HG03025 (cell line): ENCODE measurements around the gene RHD.
"Not testable (repeated sequence)": the region's sequence is repeated elsewhere in the genome, so short reads cannot be mapped to it uniquely, and the experiment has no call there.

ENCODE experiments used
- ATAC-seq: cut with Tn5 transposase; IDR thresholded peaks from one replicate; pipeline ENCODE4 v1.9.1; 2021; ENCODE audit warnings: mild to moderate bottlenecking, moderate library complexity; ENCODE audit not compliant: unreplicated experiment, low FRiP score

The RHD gene

GRCh38 chr1:25256578-25256965, 15.7 kb upstream of the RHD start:
- no peak for ATAC-seq

GRCh38 chr1:25257196-25257595, 15.1 kb upstream of the RHD start:
- ATAC-seq = no peak

- ATAC-seq = not testable (repeated sequence)
These were observed 12.5 kb upstream of the RHD start for GRCh38 chr1:25259813-25260212.

DNA sequence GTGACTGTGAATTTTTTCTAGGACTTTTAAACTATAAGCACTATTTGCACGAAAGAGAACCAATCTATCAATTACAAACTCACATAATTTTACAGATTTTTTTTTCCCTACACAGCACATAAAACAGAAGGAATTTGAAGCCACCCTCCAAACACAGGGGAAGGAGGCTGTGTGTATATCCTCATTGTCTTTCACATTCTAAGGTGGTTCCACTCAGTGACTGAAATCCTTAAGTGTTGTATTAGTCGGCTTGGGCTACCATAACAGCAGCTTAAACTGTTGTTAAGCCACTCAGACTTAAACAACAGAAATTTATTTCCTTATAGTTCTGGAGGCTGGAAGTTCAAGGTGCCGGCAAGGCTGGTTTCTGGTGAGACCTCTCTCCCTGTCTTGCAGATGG, 12.0 kb upstream of the RHD start:
- ATAC-seq = not testable (repeated sequence)

DNA sequence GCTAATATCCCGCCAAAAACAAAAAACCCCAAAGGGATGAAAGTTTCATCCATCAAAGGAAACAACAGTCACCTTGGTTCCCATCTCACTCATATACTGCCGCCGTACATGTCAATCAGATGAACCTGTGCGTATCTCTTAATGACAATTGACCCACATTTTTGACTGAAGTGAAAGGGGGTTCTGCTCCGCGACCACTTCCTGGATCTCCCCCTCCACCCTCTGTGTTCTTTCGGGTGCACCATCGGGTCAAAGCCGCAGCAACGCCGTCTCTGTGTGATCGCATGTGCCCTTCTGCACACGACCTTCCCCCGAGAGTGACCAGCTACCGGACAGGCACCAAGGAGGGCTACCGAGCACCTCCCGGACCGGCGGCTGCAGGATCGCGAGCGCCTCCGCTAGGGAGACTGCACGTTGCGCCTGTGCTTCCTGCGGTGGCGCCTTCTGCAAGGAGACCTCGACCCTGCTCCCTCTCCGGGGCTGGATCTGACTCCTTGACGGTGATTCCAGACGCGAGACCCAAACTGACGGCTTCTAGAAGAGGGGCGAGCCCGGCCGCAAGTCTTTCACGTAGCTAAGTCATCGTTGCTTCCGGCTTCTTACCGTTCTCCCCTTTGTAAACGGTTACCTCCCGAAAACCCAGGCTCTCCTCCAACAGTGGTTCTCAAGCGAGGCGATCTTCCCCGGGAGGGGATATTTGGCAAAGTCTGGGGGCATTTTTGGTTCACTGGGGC, 5.6 kb upstream of the RHD start:
- ATAC-seq = not testable (repeated sequence)

DNA sequence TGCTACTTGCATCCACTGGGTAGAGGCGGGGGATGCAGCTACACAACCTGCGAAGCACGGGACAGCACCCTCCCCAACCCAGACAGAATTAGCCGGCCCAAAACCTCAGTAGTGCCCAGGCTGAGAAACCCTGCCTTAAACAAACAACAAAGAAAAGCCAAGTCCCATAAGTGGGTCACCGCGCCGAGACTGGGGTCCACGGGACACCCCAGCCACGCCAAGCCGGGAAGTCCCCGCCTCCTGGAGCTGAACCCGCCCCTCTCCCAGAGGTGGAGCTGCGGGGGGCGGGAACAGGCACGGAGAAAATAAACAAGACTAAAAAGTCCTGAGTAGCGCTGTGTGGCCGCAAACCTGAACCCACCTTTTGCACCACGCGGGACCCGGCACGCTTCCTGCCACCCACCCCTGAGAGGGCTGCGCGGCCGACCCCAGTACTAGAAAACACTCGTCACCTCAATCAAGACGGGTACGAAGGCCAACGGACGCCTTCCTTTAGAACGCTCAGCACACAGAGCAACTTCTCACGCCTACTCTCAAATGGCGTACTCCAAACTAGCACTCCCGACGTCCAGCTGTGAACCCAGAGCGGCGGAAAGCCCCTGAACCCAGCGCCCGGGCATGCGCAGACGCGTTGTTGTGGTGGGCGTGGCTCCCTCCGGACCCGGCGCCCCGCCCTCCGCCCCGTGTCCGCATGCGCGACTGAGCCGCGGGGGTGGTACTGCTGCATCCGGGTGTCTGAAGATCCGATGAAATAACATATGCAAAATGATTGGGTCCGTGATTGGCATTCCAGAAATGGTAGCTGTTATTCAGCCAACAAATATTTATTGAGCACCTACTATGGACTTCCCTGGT, 4.8 kb upstream of the RHD start:
- ATAC-seq = peak; percentile 77

DNA sequence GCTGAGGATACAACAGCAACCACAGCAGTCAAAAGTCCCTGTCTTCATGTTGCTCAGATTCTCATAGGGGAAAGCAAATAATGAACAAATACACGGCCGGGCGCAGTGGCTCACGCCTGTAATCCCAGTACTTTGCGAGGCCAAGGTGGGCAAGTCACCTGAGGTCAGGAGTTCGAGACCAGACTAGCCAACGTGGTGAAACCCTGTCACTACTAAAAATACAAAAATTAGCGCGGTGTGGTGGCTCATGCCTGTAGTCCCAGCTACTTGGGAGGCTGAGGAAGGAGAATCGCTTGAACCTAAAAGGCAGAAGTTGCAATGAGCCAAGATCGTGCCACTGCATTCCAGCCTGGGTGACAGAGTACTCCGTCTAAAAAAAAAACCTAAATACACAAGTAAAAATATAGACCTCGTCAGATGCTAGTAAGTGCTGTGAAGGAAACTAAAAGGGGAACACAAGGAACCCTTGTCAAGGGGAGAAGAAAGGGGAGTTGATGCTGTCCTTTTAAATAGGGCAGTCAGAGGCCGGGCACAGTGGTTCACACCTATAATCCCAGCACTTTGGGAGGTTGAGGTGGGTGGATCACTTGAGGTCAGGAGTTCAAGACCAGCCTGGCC, 4.1 kb upstream of the RHD start:
- peak; percentile 9 for ATAC-seq

DNA sequence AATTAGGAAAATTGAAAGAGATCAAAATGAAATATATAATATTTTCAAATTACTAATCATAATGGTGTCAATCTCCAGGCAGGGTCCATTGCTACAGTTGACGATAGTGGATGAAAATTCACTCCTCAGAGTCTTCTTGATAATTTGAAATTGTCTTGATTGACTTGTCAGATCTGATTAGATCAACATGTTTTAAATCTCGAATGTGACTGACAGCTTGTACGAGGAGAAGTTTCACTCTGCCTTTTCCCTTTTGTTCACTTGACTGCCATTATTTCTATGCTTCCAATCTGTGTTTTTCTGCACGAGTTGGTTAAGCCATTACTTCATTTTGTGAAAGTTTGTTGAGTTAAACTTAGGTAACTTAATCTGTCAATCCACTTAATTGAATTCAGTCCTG, 3.3 kb downstream of the RHD start:
- ATAC-seq = not testable (repeated sequence)

DNA sequence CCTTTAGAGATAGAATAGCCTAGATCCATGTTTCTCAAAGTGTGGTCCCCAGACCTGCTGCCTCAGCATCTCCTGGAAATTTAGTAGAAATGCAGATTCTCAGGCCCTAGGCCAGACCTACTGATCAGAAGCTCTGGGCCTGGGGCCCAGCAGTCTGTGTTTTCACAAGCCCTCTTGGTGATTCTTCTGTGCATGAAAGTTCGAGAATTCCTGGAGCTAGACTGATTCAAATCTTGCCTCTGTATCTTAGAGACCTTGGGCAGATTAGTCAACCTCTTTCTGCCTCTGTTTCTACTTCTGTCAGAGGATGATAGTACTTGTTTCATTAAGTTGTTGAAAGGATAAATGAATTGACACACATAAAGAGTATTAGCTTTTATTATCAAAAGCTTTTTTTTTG, 5.0 kb downstream of the RHD start:
- not testable (repeated sequence) for ATAC-seq

DNA sequence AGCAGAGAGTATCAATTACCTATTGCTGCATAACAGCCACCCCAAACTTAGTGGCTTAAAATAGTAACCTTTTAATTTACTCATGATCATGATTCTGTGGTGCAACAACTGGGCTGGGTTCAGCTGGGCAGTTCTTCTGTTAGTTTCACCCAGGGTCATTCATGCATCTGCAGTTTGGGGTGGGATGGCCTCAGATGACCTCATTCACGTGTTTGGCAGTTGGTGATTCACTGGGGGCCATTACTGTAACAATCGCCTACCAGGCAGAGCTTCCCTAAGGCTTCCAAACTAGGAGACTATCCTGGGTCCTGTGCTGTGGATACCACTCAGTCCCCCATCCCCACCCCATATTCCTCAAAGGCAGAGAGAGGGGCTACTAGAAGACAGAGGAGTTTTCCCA, 6.0 kb downstream of the RHD start:
- not testable (repeated sequence) for ATAC-seq

DNA sequence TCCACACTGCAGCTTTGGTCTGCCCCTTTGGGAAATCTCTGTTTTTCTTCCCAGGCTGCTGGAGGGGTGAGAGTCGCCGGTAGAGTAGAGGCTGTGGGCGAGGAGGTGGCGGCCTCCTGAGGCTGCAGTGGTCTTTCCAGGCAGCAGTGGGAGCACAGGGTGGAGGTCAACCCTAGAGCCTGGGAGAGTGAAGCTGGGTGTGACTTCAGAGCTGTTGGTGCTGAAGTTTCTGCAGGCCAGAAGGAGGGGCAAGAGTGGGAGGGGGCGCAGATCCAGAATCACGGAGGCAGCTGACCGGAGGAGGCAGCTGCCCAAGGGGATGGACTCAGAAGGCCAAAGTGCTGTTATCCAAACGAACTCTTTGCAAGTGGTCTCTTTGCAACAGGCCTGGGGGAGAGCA, 6.5 kb downstream of the RHD start:
- not testable (repeated sequence) for ATAC-seq

DNA sequence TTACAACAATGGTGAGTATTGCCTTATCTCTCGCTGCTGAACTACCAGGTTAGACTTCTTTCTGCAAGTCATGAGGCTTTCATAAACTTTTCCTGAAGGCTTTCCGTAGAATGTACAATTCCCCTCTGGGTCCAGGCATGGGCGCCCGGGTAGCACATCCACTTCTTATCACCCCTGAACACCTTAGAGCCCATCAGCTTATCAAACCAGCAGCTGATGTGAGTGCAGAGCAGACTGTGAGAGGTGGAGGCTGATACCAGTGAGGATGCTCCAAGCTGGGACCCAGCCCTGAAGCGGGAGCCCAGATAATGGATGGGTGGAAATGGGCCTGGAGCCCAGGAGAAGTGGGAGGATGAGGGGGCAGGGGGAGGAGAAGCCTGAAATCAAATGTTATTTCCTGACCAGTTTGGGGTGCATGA, 7.4 kb downstream of the RHD start:
- ATAC-seq = not testable (repeated sequence)

GRCh38 chr1:25285862-25286261, 13.6 kb downstream of the RHD start:
- not testable (repeated sequence) for ATAC-seq

DNA sequence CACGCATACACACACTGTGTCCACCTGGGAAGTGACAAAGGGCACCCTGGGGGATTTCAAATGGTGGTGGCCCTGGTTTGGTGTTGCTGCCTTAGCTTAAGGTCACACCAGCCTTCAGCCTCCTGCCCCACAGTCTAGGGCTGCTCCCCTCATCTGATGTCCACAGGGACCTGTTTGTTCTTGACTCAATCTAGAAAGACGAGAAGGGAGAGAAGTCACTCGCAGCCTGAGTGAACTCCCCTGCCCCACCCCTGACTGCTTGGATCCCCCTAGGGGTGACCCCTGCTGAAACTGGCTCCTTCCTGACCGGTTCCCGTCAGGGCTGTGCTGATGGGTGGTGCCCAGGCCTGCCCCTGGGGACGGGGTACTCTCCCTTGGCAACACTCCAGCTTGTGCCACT, 14.9 kb downstream of the RHD start:
- not testable (repeated sequence) for ATAC-seq

- not testable (repeated sequence) for ATAC-seq
These were observed 16.3 kb downstream of the RHD start for GRCh38 chr1:25288573-25289101.

DNA sequence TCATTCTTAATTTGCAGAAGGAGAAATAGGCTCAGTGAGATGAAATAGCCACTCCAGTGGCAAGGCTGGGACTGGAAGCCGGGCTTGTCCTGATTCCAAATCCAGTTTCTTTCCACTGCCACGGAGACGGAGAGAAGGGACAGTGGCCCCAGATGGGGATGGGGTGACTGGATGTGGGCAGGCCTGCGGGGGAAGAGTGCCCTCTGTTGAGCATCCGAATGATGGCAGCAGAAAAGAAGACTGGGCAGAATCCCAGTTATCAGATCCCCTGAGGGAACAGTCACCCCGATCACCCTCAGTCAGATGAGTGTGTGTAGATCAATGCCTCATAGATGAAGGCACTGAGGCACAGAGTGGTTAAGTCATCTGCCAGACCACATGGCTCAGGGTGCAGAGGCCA, 17.7 kb downstream of the RHD start:
- ATAC-seq = not testable (repeated sequence)

- not testable (repeated sequence) for ATAC-seq
These were observed 21.1 kb downstream of the RHD start for GRCh38 chr1:25293426-25293825.

GRCh38 chr1:25294889-25295826, 22.8 kb downstream of the RHD start:
- ATAC-seq = not testable (repeated sequence)

DNA sequence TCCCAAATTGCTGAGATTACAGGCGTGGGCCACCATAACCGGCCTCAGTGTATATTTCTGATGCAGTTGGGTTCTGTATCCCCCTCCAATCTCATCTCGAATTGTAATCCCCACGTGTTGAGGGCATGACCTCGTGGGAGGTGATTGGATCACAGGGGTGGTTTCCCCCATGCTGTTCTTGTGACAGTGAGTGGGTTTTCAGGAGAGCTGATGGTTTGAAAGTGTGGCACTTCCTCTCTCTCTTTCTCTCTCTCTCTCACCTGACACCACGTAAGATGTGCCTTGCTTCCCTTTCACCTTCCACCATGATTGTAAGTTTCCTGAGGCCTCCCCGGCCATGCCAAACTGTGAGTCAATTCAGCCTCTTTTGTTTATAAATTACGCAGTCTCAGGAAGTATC, 24.2 kb downstream of the RHD start:
- ATAC-seq = not testable (repeated sequence)

- ATAC-seq = not testable (repeated sequence)
These were observed 28.4 kb downstream of the RHD start for GRCh38 chr1:25300729-25301128.
